Neural cell (in vitro differentiated cells): ENCODE measurements around the gene ANO4. TPM values are rescaled to one million over a fixed set of nuclear protein-coding genes. Genes with fewer than 3 reads are reported as not detected.

ENCODE experiments used
- H2AFZ ChIP-seq: fragments of 200-600, 300-800 bp; sonication (generic), shearing (Covaris generic); 2 replicates; pipeline ENCODE4 v1.6.0; 2014; ENCODE audit warnings: low read depth, mild to moderate bottlenecking, antibody characterized with exemption, low read length, moderate library complexity
- H3F3A ChIP-seq: fragments of 200-600 bp; shearing (Covaris generic); 2 replicates; pipeline ENCODE4 v1.6.1; 2016; ENCODE audit warnings: mild to moderate bottlenecking, moderate library complexity, mixed read lengths, antibody characterized with exemption, low read length; ENCODE audit not compliant: insufficient read depth, poor library complexity, severe bottlenecking
- H3K27ac ChIP-seq: fragments of 200-600, 300-800 bp; sonication (generic), shearing (Covaris generic); 2 replicates; pipeline ENCODE4 v1.5.1; 2014; ENCODE audit warnings: mild to moderate bottlenecking, low read length, moderate library complexity
- H3K27me3 ChIP-seq: fragments of 300-800, 200-600 bp; sonication (generic), shearing (Covaris generic); 2 replicates; pipeline ENCODE4 v1.6.0; 2014; ENCODE audit warnings: mild to moderate bottlenecking, low read depth, low read length, moderate library complexity; ENCODE audit not compliant: insufficient read depth
- H3K36me3 ChIP-seq: fragments of 300-800, 200-600 bp; sonication (generic), shearing (Covaris generic); 2 replicates; pipeline ENCODE4 v1.5.1; 2014; ENCODE audit warnings: mild to moderate bottlenecking, antibody characterized with exemption, low read length, moderate library complexity; ENCODE audit not compliant: insufficient read depth
- H3K4me2 ChIP-seq: fragments of 300-800, 200-600 bp; sonication (generic), shearing (Covaris generic); 2 replicates; pipeline ENCODE4 v1.6.0; 2014; ENCODE audit warnings: mild to moderate bottlenecking, low read length
- H3K4me3 ChIP-seq: fragments of 300-800, 200-600 bp; sonication (generic), shearing (Covaris generic); 2 replicates; pipeline ENCODE4 v1.5.1; 2014; ENCODE audit warnings: mild to moderate bottlenecking, low read length, moderate library complexity
- H3K79me2 ChIP-seq: fragments of 200-600 bp; shearing (Covaris generic); replicated peaks from 2 replicates; pipeline ENCODE4 v1.6.0; 2014; ENCODE audit warnings: mild to moderate bottlenecking, low read length, moderate library complexity; ENCODE audit not compliant: insufficient read depth
- H3K9ac ChIP-seq: fragments of 300-800, 200-600 bp; sonication (generic), shearing (Covaris generic); 2 replicates; pipeline ENCODE4 v1.6.1; 2016; ENCODE audit warnings: mild to moderate bottlenecking, low read length, mixed read lengths
- H3K9me2 ChIP-seq: fragments of 200-600 bp; shearing (Covaris generic); 2 replicates; pipeline ENCODE4 v1.6.1; 2016; ENCODE audit warnings: mild to moderate bottlenecking, low read length, mixed read lengths; ENCODE audit not compliant: insufficient read depth
- H3K9me3 ChIP-seq: fragments of 200-600, 300-800 bp; sonication (generic), shearing (Covaris generic); 2 replicates; pipeline ENCODE4 v1.6.1; 2016; ENCODE audit warnings: mild to moderate bottlenecking, mixed run types, low read length, moderate library complexity, mixed read lengths
- H4K20me1 ChIP-seq: fragments of 200-600 bp; shearing (Covaris generic); 2 replicates; pipeline ENCODE4 v1.6.1; 2016; ENCODE audit warnings: mild to moderate bottlenecking, mixed run types; ENCODE audit not compliant: insufficient read depth
- CTCF ChIP-seq: fragments of 450-650 bp; IDR thresholded peaks from 2 replicates; pipeline ENCODE4 v1.5.1; 2014; ENCODE audit warnings: antibody characterized with exemption, mild to moderate bottlenecking, moderate library complexity; ENCODE audit not compliant: poor library complexity, severe bottlenecking
- EP300 ChIP-seq: fragments of 450-650 bp; conservative IDR thresholded peaks from 2 replicates; pipeline ENCODE4 v1.6.1; 2014; ENCODE audit warnings: antibody characterized with exemption, mild to moderate bottlenecking, moderate library complexity; ENCODE audit not compliant: poor library complexity, severe bottlenecking
- EZH2 ChIP-seq: fragments of 200-600, 300-800 bp; shearing (Covaris generic), sonication (generic); IDR thresholded peaks from 2 replicates; pipeline ENCODE4 v1.6.1; 2014; ENCODE audit warnings: antibody characterized with exemption, low read length, borderline replicate concordance, mild to moderate bottlenecking; ENCODE audit not compliant: insufficient read depth, poor library complexity, severe bottlenecking
- MXI1 ChIP-seq: fragments of 450-650 bp; conservative IDR thresholded peaks from 2 replicates; pipeline ENCODE4 v1.6.1; 2014; ENCODE audit warnings: antibody characterized with exemption, mild to moderate bottlenecking; ENCODE audit not compliant: poor library complexity, severe bottlenecking
- POLR2AphosphoS5 ChIP-seq: IDR thresholded peaks from 2 replicates; pipeline ENCODE4 v1.6.1; 2012
- RAD21 ChIP-seq: fragments of 450-650 bp; conservative IDR thresholded peaks from 2 replicates; pipeline ENCODE4 v1.6.1; 2014; ENCODE audit warnings: antibody characterized with exemption, mild to moderate bottlenecking, moderate library complexity
- REST ChIP-seq: IDR thresholded peaks from 2 replicates; pipeline ENCODE4 v1.6.1; 2012; ENCODE audit warnings: borderline replicate concordance
- TAF1 ChIP-seq: IDR thresholded peaks from 2 replicates; pipeline ENCODE4 v1.6.1; 2012; ENCODE audit warnings: low read depth
- polyA plus RNA-seq: library from polyadenylated mRNA; depleted of rRNA; stranded (reverse); fragments of >200 nt; gene quantifications from 2 replicates; pipeline ENCODE4 v1.2.3, GENCODE V29; 2014

Gene ANO4
- polyA plus RNA-seq, 1 donor from 2014 or later, result 11.1 TPM

GRCh38 chr12:101040936-101041335, 246.4 kb downstream of the ANO4 start:
- no peaks in the 10 kb centered on the region for H3K9me3 ChIP-seq

GRCh38 chr12:101042211-101042610, 247.6 kb downstream of the ANO4 start:
- Histone ChIP-seq H3F3A (no peaks in the 10 kb centered on the region), H3K27ac (no peak overlapping the region), H3K79me2 (no peaks in the 10 kb centered on the region), H4K20me1 (no peaks in the 10 kb centered on the region), H2AFZ (no peak overlapping the region), H3K9me2 (no peaks in the 10 kb centered on the region), H3K4me2 (no peak overlapping the region), H3K9ac (no peak overlapping the region), H3K9me3 (no peaks in the 10 kb centered on the region), H3K27me3 (no peaks in the 10 kb centered on the region), H3K36me3 (no peaks in the 10 kb centered on the region), H3K4me3 (no peak overlapping the region)
- TF ChIP-seq REST, result no peak
- TF ChIP-seq RAD21, result no peak
- TF ChIP-seq EP300, result no peak
- no peak for TF ChIP-seq CTCF
- TF ChIP-seq MXI1, result no peak
- TF ChIP-seq EZH2, result no peak
- TF ChIP-seq POLR2AphosphoS5, result no peak
- TF ChIP-seq TAF1, result no peak

More at GRCh38 chr12:101040936-101041335, 246.4 kb downstream of the ANO4 start:
- no peak overlapping the region for H3K27ac ChIP-seq
- no peak overlapping the region for H3K4me2 ChIP-seq
- no peaks in the 10 kb centered on the region for H3F3A ChIP-seq
- TF ChIP-seq CTCF (no peak), TAF1 (no peak), EZH2 (no peak), REST (no peak), EP300 (no peak)
- no peaks in the 10 kb centered on the region for H3K36me3 ChIP-seq
- H3K9me2 ChIP-seq, result no peaks in the 10 kb centered on the region
- H3K4me3 ChIP-seq, result no peak overlapping the region
- H3K79me2 ChIP-seq, result no peaks in the 10 kb centered on the region
- no peak overlapping the region for H2AFZ ChIP-seq
- H3K9ac ChIP-seq, result no peak overlapping the region
- H4K20me1 ChIP-seq, result no peaks in the 10 kb centered on the region
- no peaks in the 10 kb centered on the region for H3K27me3 ChIP-seq
